ENCODE measurements around the gene CTBP1.
A peak's percentile ranks its signal among the peaks of the same experiment; 100 is the strongest.

CTBP1 gene

GRCh38 chr4:1205586-1206298, 43.2 kb downstream of the CTBP1 start:
- 96% methylated on average over 11 of the region's 17 CpGs for WGBS

GRCh38 chr4:1204828-1205585, 43.9 kb downstream of the CTBP1 start:
- no peak overlapping the region for H3K4me2 ChIP-seq (ENCODE audit: low read length, poor library complexity, severe bottlenecking)
- H3K4me3 ChIP-seq (ENCODE audit: insufficient read depth in 1 of 2, low read depth in 1 of 2, low read length in 2 of 2), result no peak overlapping the region
- no peak overlapping the region for H3K23ac ChIP-seq (ENCODE audit: low read length in 2 of 2)
- H3K27ac ChIP-seq (ENCODE audit: low read length, poor library complexity, severe bottlenecking), result no peak overlapping the region
- peak overlapping the region; percentile 48 for H4K91ac ChIP-seq (ENCODE audit: low read length)
- no peak overlapping the region for H2BK5ac ChIP-seq (ENCODE audit: low read depth, low read length, poor library complexity, severe bottlenecking)
- H2AK5ac ChIP-seq (ENCODE audit: low read length, severe bottlenecking), result peak overlapping the region; percentile 76
- peaks cover 5% of the 10 kb centered on the region for H3K79me1 ChIP-seq (replicated peaks; ENCODE audit: low read length, poor library complexity, severe bottlenecking)
- peak overlapping the region; percentile 87 to 93 for H3K18ac ChIP-seq (ENCODE audit: low read depth in 1 of 2, low read length in 2 of 2)
- H3K9ac ChIP-seq (ENCODE audit: low read length), result no peak overlapping the region
- H3K27me3 ChIP-seq (ENCODE audit: control insufficient read depth in 1 of 2, insufficient read depth in 1 of 2, low read length in 2 of 2), result no peaks in the 10 kb centered on the region
- H3K14ac ChIP-seq (ENCODE audit: low read length in 2 of 2), result peak overlapping the region in 1 of 2 experiments; percentile 12
- H3K9me3 ChIP-seq (ENCODE audit: control insufficient read depth, low read length), result no peaks in the 10 kb centered on the region
- H4K8ac ChIP-seq (ENCODE audit: low read length), result peak overlapping the region; percentile 85
- DNase-seq, result no peak
- peak overlapping the region; percentile 9 for H2BK15ac ChIP-seq (ENCODE audit: low read depth, poor library complexity, severe bottlenecking)
- peak overlapping the region; percentile 95 to 96 for H2BK12ac ChIP-seq (ENCODE audit: low read length in 2 of 2)
- peak overlapping the region; percentile 78 for H2BK120ac ChIP-seq (ENCODE audit: low read depth, low read length)
- H2AFZ ChIP-seq (ENCODE audit: low read depth, low read length), result no peak overlapping the region
- H3K36me3 ChIP-seq (ENCODE audit: control insufficient read depth in 1 of 2, insufficient read depth in 2 of 2, low read depth in 1 of 2, low read length in 2 of 2), result peaks cover 0 to 34% of the 10 kb centered on the region in 2 experiments
- peaks cover 76% of the 10 kb centered on the region for H3K4me1 ChIP-seq (ENCODE audit: control insufficient read depth, insufficient read depth, low read depth, low read length)
- peak overlapping the region; percentile 10 to 86 for H3K4ac ChIP-seq (ENCODE audit: low read depth in 1 of 2, low read length in 2 of 2)
- 84% methylated on average over 23 of the region's 25 CpGs for WGBS

More at GRCh38 chr4:1205586-1206298, 43.2 kb downstream of the CTBP1 start:
- no peak for DNase-seq
- peak overlapping the region; percentile 87 for H3K18ac ChIP-seq (ENCODE audit: low read depth in 1 of 2, low read length in 2 of 2)
- H2BK120ac ChIP-seq (ENCODE audit: low read depth, low read length), result peak overlapping the region; percentile 78
- peak overlapping the region; percentile 75 to 76 for H3K4ac ChIP-seq (ENCODE audit: low read depth in 1 of 2, low read length in 2 of 2)
- H3K14ac ChIP-seq (ENCODE audit: low read length in 2 of 2), result peak overlapping the region in 1 of 2 experiments; percentile 49
- no peaks in the 10 kb centered on the region for H3K27me3 ChIP-seq (ENCODE audit: control insufficient read depth in 1 of 2, insufficient read depth in 1 of 2, low read length in 2 of 2)
- H2BK5ac ChIP-seq (ENCODE audit: low read depth, low read length, poor library complexity, severe bottlenecking), result no peak overlapping the region
- peaks cover 77% of the 10 kb centered on the region for H3K4me1 ChIP-seq (ENCODE audit: control insufficient read depth, insufficient read depth, low read depth, low read length)
- no peak overlapping the region for H2AFZ ChIP-seq (ENCODE audit: low read depth, low read length)
- peak overlapping the region; percentile 7 for H2AK5ac ChIP-seq (ENCODE audit: low read length, severe bottlenecking)
- H3K9me3 ChIP-seq (ENCODE audit: control insufficient read depth, low read length), result no peaks in the 10 kb centered on the region
- H2BK15ac ChIP-seq (ENCODE audit: low read depth, poor library complexity, severe bottlenecking), result peak overlapping the region; percentile 96
- peaks cover 1 to 41% of the 10 kb centered on the region in 2 experiments for H3K36me3 ChIP-seq (ENCODE audit: control insufficient read depth in 1 of 2, insufficient read depth in 2 of 2, low read depth in 1 of 2, low read length in 2 of 2)
- peak overlapping the region; percentile 82 for H4K8ac ChIP-seq (ENCODE audit: low read length)
- no peak overlapping the region for H3K23ac ChIP-seq (ENCODE audit: low read length in 2 of 2)
- no peak overlapping the region for H3K4me2 ChIP-seq (ENCODE audit: low read length, poor library complexity, severe bottlenecking)
- H3K4me3 ChIP-seq (ENCODE audit: insufficient read depth in 1 of 2, low read depth in 1 of 2, low read length in 2 of 2), result no peak overlapping the region
- peak overlapping the region; percentile 87 for H4K91ac ChIP-seq (ENCODE audit: low read length)
- H2BK12ac ChIP-seq (ENCODE audit: low read length in 2 of 2), result peak overlapping the region; percentile 76 to 92
- no peak overlapping the region for H3K27ac ChIP-seq (ENCODE audit: low read length, poor library complexity, severe bottlenecking)
- peaks cover 9% of the 10 kb centered on the region for H3K79me1 ChIP-seq (replicated peaks; ENCODE audit: low read length, poor library complexity, severe bottlenecking)
- no peak overlapping the region for H3K9ac ChIP-seq (ENCODE audit: low read length)

GRCh38 chr4:1204286-1204827, 44.6 kb downstream of the CTBP1 start:
- Histone ChIP-seq H3K9ac (ENCODE audit: low read length) (no peak overlapping the region), H4K8ac (ENCODE audit: low read length) (peak overlapping the region; percentile 74), H3K4me1 (ENCODE audit: control insufficient read depth, insufficient read depth, low read depth, low read length) (peaks cover 76% of the 10 kb centered on the region), H2BK5ac (ENCODE audit: low read depth, low read length, poor library complexity, severe bottlenecking) (no peak overlapping the region), H3K27ac (ENCODE audit: low read length, poor library complexity, severe bottlenecking) (no peak overlapping the region), H3K36me3 (ENCODE audit: control insufficient read depth in 1 of 2, insufficient read depth in 2 of 2, low read depth in 1 of 2, low read length in 2 of 2) (peaks cover 0 to 28% of the 10 kb centered on the region in 2 experiments), H3K18ac (ENCODE audit: low read depth in 1 of 2, low read length in 2 of 2) (peak overlapping the region; percentile 68 to 92), H2BK15ac (ENCODE audit: low read depth, poor library complexity, severe bottlenecking) (no peak overlapping the region), H3K4me2 (ENCODE audit: low read length, poor library complexity, severe bottlenecking) (no peak overlapping the region), H2AFZ (ENCODE audit: low read depth, low read length) (no peak overlapping the region), H3K79me1 (replicated peaks; ENCODE audit: low read length, poor library complexity, severe bottlenecking) (peaks cover 5% of the 10 kb centered on the region), H3K4me3 (ENCODE audit: insufficient read depth in 1 of 2, low read depth in 1 of 2, low read length in 2 of 2) (no peak overlapping the region), H3K9me3 (ENCODE audit: control insufficient read depth, low read length) (no peaks in the 10 kb centered on the region), H3K23ac (ENCODE audit: low read length in 2 of 2) (no peak overlapping the region), H2BK120ac (ENCODE audit: low read depth, low read length) (peak overlapping the region; percentile 39), H2AK5ac (ENCODE audit: low read length, severe bottlenecking) (peak overlapping the region; percentile 23), H4K91ac (ENCODE audit: low read length) (peak overlapping the region; percentile 82), H3K27me3 (ENCODE audit: control insufficient read depth in 1 of 2, insufficient read depth in 1 of 2, low read length in 2 of 2) (no peaks in the 10 kb centered on the region), H2BK12ac (ENCODE audit: low read length in 2 of 2) (peak overlapping the region; percentile 95 to 96), H3K4ac (ENCODE audit: low read depth in 1 of 2, low read length in 2 of 2) (peak overlapping the region; percentile 76 to 86), H3K14ac (ENCODE audit: low read length in 2 of 2) (peak overlapping the region in 1 of 2 experiments; percentile 35)
- DNase-seq, result no peak
- 89% methylated on average over 21 of the region's 21 CpGs for WGBS

All from mesenchymal stem cell (in vitro differentiated cells and primary cell).